ENCODE data around the gene BPIFB2.

The BPIFB2 gene

GRCh38 chr20:33023439-33024242 is 16.1 kb downstream of the BPIFB2 start:
- no peak for DNase-seq

- DNase-seq: no peak
Measured at GRCh38 chr20:33024243-33024560, 16.7 kb downstream of the BPIFB2 start.

- no peak for DNase-seq
Measured at GRCh38 chr20:33024609-33025317, 17.3 kb downstream of the BPIFB2 start.

- DNase-seq: no peak
Measured at GRCh38 chr20:33025318-33025876, 17.9 kb downstream of the BPIFB2 start.

GRCh38 chr20:33026072-33026778 is 18.7 kb downstream of the BPIFB2 start:
- DNase-seq: no peak

GRCh38 chr20:33026779-33027759 is 19.6 kb downstream of the BPIFB2 start:
- no peak for DNase-seq

GRCh38 chr20:33027769-33028751 is 20.6 kb downstream of the BPIFB2 start:
- DNase-seq: no peak

GRCh38 chr20:33028875-33029274 is 21.4 kb downstream of the BPIFB2 start:
- no peak for DNase-seq

GRCh38 chr20:33030076-33030475 is 22.6 kb downstream of the BPIFB2 start:
- DNase-seq: no peak

- DNase-seq: no peak
Measured at GRCh38 chr20:33030569-33030968, 23.1 kb downstream of the BPIFB2 start.

- no peak for DNase-seq
Measured at GRCh38 chr20:33031531-33031930, 24.0 kb downstream of the BPIFB2 start, which contains the start of gene BPIFB6. Gene BPIFB6, plus strand, starts transcription at chr20:33031648. Its CDS starts 0 bp downstream, at chr20:33031648.

- DNase-seq: no peak
Measured at GRCh38 chr20:33032555-33032954, 25.1 kb downstream of the BPIFB2 start.

GRCh38 chr20:33033381-33033780 is 25.9 kb downstream of the BPIFB2 start:
- no peak for DNase-seq

GRCh38 chr20:33034115-33034514 is 26.6 kb downstream of the BPIFB2 start:
- no peak for DNase-seq

GRCh38 chr20:33034901-33035492 is 27.5 kb downstream of the BPIFB2 start:
- no peak for DNase-seq

GRCh38 chr20:33037456-33037855 is 30.0 kb downstream of the BPIFB2 start:
- no peak for DNase-seq

GRCh38 chr20:33038243-33038642 is 30.7 kb downstream of the BPIFB2 start:
- no peak for DNase-seq

- DNase-seq: no peak
Measured at GRCh38 chr20:33042430-33042829, 34.9 kb downstream of the BPIFB2 start.

GRCh38 chr20:33042983-33043730 is 35.7 kb downstream of the BPIFB2 start:
- DNase-seq: no peak

- DNase-seq: no peak
Measured at GRCh38 chr20:33043731-33044181, 36.3 kb downstream of the BPIFB2 start.

Data from NCI-H510A (cell line).